PFSK-1 (cell line): ENCODE measurements around the gene HOXB7.

ENCODE experiments used
- FOXP2 ChIP-seq: optimal IDR thresholded peaks from 2 replicates; pipeline ENCODE3; 2011; ENCODE audit warnings: borderline replicate concordance, control low read depth, inconsistent platforms; ENCODE audit not compliant: insufficient read depth; ENCODE audit errors: extremely low read length, extremely low read depth
- POLR2AphosphoS5 ChIP-seq: IDR thresholded peaks from 2 replicates; pipeline ENCODE4 v1.6.1; 2012; ENCODE audit warnings: low read depth, mild to moderate bottlenecking, control low read depth, low read length, moderate library complexity
- REST ChIP-seq, 2 experiments: IDR thresholded peaks; 2 replicates each; pipeline versions ENCODE4 v1.6.1 to v1.8.0; 2011 to 2012; ENCODE audit warnings: low read depth in 2 of 2, low read length in 2 of 2, control low read depth in 1 of 2, inconsistent platforms in 1 of 2, mild to moderate bottlenecking in 1 of 2, moderate library complexity in 1 of 2; ENCODE audit not compliant: insufficient read depth in 1 of 2
- SIN3A ChIP-seq: IDR thresholded peaks from 2 replicates; pipeline ENCODE4 v1.6.1; 2012; ENCODE audit warnings: mild to moderate bottlenecking, low read length, moderate library complexity, borderline replicate concordance; ENCODE audit not compliant: insufficient read depth
- TAF1 ChIP-seq: IDR thresholded peaks from 2 replicates; pipeline ENCODE4 v1.6.1; 2012; ENCODE audit warnings: low read length, control low read depth, borderline replicate concordance; ENCODE audit not compliant: insufficient read depth

The HOXB7 gene

GRCh38 chr17:48600244-48601098, 10.3 kb downstream of the HOXB7 start:
- no peak for TF ChIP-seq SIN3A

- no peak for TF ChIP-seq REST (IDR thresholded peaks at IDR 0.05; ENCODE audit: insufficient read depth in 1 of 2, low read depth in 2 of 2, low read length in 2 of 2)
- TF ChIP-seq TAF1: no peak
- TF ChIP-seq FOXP2: no peak
- no peak for TF ChIP-seq POLR2AphosphoS5
- TF ChIP-seq SIN3A: no peak
These were observed 11.5 kb downstream of the HOXB7 start for GRCh38 chr17:48599354-48599753.

GRCh38 chr17:48598736-48599135, 12.1 kb downstream of the HOXB7 start:
- no peak for TF ChIP-seq FOXP2
- TF ChIP-seq TAF1: no peak
- no peak for TF ChIP-seq REST (IDR thresholded peaks at IDR 0.05; ENCODE audit: insufficient read depth in 1 of 2, low read depth in 2 of 2, low read length in 2 of 2)
- no peak for TF ChIP-seq SIN3A
- no peak for TF ChIP-seq POLR2AphosphoS5

- TF ChIP-seq POLR2AphosphoS5 (no peak), TAF1 (no peak), SIN3A (no peak), FOXP2 (no peak), REST (IDR thresholded peaks at IDR 0.05; ENCODE audit: insufficient read depth in 1 of 2, low read depth in 2 of 2, low read length in 2 of 2) (no peak)
These were observed 12.8 kb downstream of the HOXB7 start for GRCh38 chr17:48597778-48598631.

GRCh38 chr17:48597528-48597777, 13.4 kb downstream of the HOXB7 start:
- no peak for TF ChIP-seq TAF1
- TF ChIP-seq FOXP2: no peak
- no peak for TF ChIP-seq POLR2AphosphoS5
- no peak for TF ChIP-seq REST (IDR thresholded peaks at IDR 0.05; ENCODE audit: insufficient read depth in 1 of 2, low read depth in 2 of 2, low read length in 2 of 2)
- no peak for TF ChIP-seq SIN3A
